COLO668 (cell line): ENCODE measurements around the gene GPR108.
"Not testable (repeated sequence)": the region's sequence is repeated elsewhere in the genome, so short reads cannot be mapped to it uniquely, and the experiment has no call there.

Experiments
- DNase-seq: peaks from one replicate; lab custom pipeline; 2025; ENCODE audit not compliant: unreplicated experiment; lab: John Stamatoyannopoulos, UW

The GPR108 gene

DNA sequence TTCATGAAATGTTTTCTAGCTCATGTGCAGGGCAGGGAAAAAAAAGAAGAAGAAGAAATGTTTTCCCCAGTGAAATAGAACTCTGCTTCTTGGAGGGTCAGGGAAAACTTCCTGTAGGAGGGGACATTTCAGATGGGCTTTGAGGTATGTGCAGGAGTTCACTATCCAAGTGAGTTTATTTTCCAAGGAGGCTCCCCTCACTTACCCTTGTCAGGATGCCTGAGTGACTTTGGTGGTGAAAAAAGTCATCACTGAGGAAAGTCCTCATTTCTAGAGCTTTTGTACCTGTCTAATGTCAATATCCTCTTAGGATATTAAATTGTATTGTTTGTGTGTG is 16.3 kb downstream of the GPR108 start:
- no peak for DNase-seq

DNA sequence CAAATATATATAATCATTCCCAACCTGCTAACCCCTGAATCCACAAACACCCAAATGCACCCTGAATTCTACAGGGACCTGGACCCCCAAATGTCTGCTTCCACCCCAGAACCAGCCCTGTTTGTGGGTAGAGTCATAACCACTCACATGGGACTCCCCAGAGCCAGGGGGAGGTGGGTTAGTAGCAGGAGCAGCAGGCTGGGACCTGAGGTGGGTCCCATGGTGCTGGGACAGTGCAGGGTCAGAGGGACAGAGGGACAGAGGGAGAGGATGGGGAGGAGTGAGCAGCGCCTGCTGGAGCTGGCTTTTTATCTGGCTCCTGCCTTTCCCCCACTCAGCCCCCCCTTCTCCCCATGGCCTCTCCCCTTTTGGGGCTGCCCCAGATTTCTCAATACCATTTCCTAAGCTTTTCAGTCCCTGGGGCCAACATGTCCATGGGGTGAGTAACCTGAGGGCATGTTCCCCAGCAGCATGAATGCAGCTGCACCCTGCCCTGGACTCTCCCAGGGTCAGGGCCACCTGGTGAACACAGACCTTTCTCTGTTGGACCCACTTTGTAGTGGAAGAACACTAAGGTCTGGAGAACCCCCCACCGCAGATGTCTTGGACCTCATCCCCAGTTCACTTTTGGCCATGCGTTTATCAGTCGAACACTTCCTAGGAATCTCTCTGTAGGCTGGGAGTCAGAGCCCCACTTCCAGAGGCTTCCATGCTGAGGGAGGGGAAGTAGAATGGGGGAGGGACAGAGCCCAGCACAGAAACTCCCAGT is 16.8 kb downstream of the GPR108 start, which contains the start of gene C3:
TSS of gene C3 (minus strand) at position 282 of the 769 bp plus-strand sequence. CDS start at position 221, 61 bp downstream.
- no peak for DNase-seq

DNA sequence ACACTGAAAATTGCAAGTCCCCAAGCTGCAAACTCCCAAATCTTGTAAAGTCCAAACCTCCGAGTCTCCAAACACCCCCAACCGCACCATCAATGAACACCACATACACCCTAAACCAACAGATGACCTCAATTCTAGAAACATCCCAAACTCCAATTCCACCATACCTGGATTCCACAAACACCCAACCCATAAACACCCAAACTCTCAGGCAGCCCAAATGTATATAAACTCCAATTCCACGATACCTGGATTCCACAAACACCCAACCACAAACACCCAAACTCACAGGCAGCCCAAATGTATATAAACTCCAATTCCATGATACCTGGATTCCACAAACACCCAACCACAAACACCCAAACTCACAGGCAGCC is 17.4 kb downstream of the GPR108 start:
- no peak for DNase-seq

DNA sequence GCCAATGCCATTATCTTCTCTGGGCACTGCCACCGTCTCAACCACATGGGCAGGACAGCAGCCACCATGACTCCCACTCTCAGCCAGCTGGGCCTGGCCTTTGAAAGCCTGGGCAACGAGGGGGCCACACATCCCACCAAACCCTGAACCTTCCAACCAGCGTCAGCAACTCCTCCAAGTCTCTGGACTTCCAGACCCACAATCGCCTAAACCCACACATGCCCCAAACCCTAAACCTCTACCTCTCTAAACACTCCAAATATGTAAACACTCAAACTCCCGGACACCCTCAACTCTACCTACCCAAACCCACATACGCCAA is 17.9 kb downstream of the GPR108 start:
- DNase-seq, result no peak

DNA sequence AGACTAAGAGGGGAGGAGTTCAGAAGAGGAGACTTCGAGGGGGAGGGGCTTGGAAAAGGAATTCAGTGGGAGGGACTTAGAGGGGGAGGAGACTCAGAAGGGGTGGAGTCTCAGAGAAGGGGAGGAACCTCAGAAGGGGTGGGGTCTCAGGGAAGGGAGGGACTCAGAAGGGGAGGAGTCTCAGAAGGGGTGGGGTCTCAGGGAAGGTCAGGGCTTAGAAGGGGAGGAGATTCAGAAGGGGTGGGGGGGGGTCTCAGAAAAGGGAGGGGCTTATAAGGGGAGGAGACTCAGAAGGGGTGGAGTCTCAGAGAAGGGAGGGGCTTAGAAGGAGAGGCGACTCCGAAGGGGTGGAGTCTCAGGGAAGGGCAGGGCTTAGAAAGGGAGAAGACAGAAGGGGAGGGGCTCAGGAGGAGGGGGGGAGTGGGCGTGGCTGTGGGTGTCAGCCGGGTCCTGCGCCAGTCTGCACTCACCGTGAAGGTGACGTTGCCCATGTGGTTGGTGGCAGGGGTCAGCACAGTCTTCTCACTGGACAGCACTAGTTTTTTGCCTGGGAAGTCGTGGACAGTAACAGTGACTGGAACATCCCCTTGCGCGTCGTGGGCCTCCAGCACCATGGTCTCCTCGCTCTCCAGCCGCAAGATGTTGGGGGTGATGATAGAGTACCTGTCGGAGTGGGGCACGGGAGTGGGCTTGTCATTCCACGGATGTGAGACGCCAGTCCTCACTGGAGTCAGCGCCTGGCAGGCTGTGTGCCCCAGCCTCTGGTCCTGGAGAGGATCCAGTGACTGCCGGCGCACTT is 18.4 kb downstream of the GPR108 start:
- no peak for DNase-seq

DNA sequence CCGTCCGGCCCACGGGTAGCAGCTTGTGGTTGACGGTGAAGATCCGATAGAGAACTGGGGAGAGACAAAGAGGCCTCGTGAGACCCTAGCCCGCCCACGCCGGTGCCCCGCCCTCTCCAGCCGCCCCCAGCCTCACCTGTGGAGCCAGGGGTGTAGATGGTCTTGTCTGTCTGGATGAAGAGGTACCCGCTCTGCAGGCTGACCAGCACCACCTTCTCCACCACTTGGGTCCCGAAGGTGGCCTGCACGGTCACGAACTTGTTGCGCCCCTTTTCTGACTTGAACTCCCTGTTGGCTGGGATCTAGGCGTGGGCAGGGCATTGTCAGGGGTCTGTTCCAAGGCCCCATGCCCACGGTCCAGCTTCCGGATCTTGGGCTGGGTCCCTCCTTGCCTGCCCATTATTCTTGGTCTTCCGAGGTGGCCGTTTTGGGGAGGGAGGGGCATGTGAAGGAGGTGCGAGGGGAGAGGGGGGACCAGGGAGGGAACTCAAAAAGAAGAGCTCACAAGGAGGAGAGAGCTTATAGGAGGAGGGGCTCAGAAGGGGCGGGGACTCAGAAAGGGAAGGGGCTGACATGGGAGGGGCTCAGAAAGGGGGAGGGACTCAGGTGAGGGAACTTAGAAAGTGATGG is 19.2 kb downstream of the GPR108 start:
- DNase-seq, result no peak

DNA sequence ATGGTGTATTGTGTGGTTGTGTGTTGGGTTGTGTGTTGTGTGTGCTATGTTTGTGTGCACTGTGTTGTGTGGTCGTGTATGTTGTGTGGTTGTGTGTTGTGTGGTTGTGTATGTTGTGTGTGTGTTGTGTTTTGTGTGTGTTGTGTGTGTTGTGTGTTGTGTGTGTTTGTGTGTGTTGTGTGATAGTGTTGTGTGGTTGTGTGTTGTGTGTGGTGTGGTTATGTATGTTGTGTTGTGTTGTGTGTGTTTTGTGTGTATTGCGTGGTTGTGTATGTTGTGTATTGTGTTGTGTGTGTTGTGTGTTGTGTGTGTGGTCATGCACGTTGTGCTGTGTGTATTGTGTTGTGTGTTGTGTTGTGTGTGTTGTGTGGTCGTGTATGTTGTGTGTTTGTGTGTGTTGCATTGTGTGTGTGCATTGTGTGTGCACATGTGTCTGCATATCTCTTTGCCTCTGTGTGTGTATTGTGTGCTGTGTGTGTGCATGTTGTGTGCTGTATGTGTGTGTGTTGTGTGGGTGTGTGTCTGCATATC is 19.9 kb downstream of the GPR108 start:
- DNase-seq, result no peak

DNA sequence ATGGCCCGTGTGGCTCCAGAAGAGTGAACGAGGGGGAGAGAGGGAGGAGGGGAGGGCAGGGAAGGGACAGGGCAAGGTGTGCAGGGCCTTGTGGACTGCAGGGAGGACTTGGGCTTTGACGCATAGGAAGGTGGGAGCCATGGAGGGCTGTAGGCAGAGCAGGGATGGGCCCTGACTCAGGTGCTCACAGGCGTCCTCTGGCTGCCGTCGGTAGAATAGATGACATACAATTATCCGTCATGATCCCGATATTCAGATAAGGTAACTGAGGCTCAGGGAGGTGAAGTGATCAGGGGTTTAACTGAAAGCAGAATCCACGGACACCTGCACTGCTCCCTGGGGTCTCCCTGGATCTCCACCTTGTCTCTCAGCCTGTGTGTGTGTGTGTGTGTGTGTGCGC is 20.3 kb downstream of the GPR108 start:
- DNase-seq, result no peak

DNA sequence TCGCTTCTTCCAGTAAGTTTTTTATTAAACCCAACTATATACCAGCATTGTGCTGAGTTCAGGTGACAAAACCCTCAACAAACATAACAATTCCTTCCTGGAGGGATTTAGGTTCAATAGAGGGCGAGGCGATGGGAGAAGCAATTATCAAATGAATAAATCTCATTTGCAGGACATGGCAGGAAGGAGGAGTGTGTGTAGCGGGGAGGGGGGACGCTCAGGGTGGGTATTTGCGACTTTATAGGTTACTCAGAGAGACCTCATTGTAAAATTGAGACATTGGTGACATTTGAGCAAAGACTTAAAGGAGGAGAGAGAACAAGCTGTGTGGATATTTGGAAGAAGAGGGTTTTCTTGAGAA is 20.8 kb downstream of the GPR108 start:
- DNase-seq, result no peak

DNA sequence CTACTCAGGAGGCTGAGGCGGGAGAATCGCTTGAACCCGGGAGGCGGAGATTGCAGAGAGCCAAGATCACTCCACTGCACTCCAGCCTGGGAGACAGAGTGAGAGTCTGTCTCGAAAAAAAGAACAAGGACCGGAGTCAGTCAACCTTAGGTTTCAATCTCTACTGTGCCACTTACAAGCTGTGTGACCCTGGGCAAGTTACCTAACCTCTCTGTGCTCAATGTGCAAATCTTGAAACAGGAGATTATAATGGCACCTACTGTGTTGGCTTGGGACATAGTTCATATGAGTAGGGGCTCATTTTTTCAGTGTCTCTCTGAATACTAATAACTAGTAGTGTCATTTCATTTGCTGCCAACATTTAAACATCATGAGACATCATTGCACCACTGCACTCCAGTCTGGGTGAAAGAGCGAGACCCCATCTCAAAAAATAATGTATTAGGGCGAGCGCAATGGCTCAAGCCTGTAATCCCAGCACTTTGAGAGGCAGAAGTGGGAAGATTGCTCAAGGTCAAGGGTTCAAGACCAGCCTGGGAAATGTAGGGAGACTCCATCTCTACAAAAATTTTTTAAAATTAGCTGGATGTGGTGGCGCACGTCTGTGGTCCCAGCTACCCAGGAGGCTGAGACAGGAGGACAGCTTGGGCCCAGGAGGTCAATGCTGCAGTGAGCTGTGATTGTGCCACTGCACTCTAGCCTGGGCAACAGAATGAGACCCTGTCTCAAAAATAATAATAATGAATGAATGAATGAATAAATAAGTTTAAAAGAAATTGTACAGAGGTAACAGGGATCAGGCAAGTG is 22.4 kb downstream of the GPR108 start:
- no peak for DNase-seq

DNA sequence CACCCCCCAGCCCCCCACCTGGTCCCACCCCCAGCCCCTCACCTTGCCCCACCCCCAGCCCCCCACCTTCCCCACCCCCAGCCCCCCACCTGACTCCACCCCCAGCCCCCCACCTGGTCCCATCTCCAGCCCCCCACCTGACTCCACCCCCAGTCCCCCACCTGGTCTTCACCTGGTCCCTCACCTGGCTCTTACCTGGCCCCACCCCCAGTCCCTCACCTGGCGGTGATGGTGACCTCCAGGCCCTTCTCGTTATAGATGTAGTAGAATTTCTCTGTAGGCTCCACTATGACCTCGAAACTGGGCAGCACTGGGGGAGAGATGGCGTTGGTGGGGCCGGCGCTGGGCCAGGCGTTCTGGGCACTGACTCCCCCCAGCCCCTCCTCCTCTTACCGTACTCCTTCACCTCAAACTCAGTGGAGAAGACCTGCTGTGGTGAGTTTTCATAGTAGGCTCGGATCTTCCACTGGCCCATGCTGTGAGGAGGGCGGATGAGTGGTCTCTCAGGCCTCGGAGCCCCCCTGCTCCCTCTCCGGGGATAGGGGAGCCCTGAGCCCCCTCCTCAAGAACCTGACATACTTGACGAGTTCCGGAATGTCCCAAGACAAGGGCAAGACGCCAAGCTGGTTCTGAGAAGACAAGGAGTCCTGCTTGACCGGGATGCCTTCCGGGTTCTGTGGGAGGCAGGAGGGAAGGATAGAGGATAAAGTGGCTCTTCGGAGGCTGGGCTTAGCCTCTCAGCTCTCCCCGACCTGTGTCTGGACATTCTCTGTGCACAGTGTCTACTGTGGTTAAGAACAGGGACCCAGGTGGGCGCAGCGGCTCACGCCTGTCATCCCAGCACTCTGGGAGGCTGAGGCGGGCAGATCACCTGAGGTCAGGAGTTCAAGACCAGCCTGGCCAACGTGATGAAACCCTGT is 23.3 kb downstream of the GPR108 start:
- no peak for DNase-seq

DNA sequence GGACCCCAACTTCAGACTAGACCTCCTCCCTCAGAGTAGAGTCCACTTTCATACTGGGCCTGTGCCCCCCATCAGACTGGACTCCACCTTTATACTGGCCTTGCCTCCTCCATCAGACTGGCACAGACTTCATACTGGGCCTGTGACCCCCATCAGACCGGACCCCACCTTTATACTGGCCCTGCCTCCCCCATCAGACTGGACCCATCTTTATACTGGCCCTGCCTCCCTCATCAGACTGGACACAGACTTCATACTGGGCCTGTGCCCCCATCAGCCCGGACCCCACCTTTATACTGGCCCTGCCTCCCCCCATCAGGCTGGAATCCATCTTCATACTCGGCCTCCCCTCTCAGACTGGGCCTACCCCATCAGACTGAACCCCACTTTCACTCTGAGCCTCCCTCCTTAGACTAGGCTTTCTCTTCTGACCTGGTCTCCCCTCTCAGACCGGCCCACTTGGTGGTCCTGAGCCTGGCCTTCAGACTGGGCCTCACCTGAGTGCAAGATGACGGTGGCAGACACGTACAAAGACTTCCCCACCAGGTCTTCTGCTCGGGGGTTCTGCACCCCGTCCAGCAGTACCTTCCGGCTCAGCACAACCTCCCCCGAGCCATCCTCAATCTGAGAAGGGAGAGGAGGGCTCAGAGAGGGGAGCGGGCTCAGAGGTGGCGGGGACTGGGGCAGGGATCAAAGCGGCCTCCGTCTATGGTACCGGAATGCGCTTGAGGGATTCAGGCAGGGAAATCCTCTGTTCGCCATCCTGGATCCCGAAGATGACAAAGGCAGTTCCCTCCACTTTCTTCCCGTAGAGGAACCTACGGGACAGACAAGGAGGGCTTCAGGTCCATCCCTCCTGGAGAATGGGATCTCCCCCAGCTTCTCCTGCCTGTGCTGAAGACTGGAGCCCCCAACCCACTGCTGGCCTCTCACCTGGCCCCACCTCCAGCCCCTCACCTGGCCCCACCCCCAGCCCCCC is 24.4 kb downstream of the GPR108 start:
- DNase-seq, result no peak

DNA sequence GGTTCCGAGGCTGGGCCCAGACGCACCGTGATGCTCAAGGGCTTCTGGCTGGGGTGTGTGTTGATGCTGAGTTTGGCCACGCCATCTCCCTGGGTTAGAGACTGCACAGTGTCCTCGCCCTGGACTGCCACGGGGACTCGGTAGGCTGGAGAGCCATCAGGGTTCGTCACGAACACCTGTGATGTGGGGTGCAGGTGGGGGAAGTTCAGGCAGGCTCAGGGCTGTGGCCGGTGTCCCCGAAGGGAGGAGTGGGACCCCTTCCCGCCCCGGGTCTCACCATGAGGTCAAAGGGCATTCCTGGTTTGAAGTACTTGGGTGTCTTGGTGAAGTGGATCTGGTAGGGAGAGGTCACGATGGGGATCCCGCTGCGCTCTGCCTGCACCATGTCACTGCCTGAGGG is 25.1 kb downstream of the GPR108 start:
- no peak for DNase-seq

DNA sequence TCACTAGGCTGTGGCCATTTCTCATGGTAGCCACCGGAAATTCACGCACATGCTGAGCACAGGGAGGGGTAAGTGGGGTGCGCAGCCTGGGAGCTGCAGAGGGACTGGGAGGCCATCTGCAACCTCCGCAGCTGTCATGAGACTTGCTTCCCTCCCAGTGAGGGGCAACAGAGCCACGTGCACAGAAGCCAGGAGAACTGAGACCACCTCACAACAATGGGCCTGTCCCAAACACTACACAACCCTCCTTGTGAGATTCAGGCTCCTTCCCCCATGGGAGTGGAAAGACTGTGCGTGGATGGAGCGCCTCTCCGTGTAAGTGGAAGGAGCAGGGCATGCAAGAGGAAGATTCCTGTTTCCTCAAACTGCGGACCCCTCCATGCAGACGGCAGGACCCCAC is 25.8 kb downstream of the GPR108 start:
- no peak for DNase-seq

DNA sequence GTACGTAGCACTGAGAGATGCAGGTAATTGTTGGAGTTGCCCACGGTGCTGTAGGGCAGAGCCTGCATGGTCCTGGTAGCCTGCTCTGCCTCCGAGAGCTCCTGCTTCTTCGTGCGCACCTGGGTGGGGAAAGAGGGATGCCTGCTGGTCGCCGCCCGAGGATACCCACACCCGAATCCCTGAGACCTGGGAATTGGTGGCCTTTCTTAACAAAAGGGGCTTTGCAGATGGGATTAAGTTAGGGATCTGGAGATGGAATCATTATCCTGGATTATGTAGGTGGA is 26.4 kb downstream of the GPR108 start:
- no peak for DNase-seq

DNA sequence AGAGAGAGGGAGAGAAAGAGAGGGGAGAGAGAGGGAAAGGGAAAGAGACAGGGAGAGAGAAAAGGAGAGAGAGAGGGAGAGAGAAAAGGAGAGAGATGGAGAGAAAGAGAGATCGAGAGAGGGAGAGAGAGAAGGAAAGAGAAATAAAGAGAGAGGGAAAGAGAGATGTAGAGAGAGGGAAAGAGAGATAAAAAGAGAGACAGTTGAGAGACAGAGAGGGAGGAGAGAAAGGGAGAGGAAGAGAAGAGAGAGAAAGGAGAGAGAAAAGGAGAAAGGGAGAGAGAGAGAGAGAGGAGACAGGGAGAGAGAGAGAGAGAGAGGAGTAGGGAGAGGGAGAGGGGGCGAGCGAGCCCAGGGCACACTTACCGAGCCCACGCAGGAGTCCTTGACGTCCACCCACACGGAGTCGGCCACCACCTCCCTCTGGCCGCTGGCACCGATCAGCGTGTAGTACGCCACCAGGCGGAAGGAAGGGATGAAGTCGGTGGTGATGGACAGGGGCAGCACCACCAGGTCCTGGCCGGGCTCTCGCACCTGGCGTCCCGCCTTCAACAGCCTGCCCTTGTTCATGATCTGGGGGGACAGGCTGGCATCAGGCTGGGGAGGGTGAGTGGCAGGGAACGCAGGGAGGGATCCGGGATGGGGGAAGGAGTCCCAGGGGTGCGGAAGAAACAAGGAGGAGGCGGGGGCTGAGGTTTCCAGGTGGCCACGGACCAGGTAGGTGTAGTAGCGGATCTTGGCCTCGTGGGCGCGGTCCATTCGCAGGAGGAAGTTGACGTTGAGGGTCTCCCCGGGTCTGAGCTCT is 26.9 kb downstream of the GPR108 start:
- no peak for DNase-seq

DNA sequence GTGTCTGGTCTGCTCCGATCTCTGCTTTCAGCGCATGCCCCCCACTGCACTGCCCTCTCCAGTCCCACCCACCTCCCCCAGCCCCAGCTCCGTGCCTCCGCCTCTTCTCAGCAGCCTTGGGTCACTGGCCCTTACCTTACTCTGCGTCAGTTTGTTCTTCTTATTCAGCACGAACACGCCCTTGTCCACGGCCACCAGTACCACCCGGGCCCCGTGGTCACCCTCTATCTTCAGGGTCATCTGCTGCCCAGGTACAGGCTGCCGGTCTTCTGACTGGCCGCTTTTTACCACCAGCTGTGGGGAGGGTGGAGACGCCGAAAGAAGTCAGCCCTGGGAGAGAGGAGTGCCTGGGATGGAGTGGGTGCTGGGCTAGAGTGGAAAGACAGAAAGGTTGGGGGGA is 27.8 kb downstream of the GPR108 start:
- no peak for DNase-seq

DNA sequence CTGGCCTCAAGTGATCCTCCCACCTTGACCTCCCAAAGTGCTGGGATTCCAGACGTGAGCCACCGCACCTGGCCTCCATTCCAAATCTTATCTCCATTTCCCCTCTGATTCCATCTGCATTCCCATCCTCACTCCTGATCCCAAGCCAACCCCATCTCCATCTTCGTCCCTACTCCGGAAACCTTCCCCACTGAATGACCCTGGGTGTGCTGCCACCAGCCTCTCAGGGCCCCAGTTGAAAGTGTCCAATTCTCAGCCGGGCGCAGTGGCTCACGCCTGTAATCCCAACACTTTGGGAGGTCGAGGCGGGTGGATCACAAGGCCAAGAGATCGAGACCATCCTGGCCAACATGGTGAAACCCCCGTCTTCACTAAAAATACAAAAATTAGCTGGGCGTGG is 28.5 kb downstream of the GPR108 start:
- not testable (repeated sequence) for DNase-seq
